Dermis blood vessel endothelial cell (primary cell): ENCODE data around the gene AKAP6. TPM values are rescaled to one million over a fixed set of nuclear protein-coding genes. Genes with fewer than 3 reads are reported as not detected.
A peak's percentile ranks its signal among the peaks of the same experiment; 100 is the strongest.
"Not testable (repeated sequence)": the region's sequence is repeated elsewhere in the genome, so short reads cannot be mapped to it uniquely, and the experiment has no call there.

Source experiments
- DNase-seq: peaks from one replicate; pipeline ENCODE4 v3.0.0; 2010
- total RNA-seq: library from RNA; depleted of rRNA; stranded (reverse); fragments of >200 nt; gene quantifications from 2 replicates; pipeline ENCODE4 v1.2.3, GENCODE V29; 2014

The AKAP6 gene
- total RNA-seq, 1 donor from 2014 or later: 0.51 TPM

- no peak for DNase-seq
Measured at GRCh38 chr14:32374155-32374554, 45.1 kb downstream of the AKAP6 start.

DNA sequence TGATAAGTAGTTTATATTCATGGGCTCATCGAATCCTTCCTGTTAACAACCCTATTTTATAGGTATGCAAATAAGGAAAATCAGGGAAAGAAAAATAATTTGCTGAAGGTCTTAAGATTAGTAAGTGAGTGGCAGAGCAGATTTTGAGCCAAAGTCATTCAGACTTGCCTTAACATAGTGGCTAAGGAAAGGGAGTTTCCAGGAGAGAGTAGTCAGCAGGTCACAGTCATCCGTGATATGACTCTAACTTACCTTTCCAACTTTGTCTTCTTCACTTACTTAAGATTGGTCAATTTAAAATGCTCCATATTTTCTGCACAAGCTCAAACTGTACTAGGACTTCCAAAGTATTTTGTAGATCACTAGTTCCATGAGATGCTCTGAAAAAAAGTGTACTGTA lies 46.6 kb downstream of the AKAP6 start:
- no peak for DNase-seq

DNA sequence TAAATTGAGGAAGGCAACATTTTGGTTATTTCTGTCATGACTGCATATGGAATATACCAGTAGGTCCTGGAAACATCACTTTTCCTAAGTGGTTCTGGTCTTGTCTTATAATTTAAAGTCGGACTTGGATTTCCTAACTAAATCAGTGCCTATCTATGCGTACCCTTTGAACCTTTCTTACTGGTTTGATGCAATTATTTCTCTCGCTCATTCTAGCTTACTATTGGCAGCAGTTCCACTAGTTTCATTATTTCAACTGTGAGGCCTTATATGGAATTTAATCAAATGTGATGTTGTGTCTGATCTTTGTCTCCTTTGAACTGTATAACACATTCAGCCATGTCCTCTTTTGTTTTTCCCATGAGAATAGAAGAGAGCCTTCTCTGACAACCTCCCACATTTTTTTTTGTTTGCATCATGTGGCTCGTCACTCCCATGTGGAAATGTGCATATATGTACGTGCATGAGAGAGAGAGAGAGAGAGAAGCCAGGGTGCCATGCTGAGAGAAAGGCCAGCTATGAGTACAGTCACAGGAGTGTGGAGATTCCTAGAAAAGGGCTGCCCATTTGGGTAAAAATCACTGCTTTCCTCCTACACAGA lies 48.0 kb downstream of the AKAP6 start:
- DNase-seq: no peak

GRCh38 chr14:32378284-32378683 lies 49.2 kb downstream of the AKAP6 start:
- DNase-seq: no peak

- DNase-seq: no peak
Measured at GRCh38 chr14:32379447-32379846, 50.3 kb downstream of the AKAP6 start.

GRCh38 chr14:32381869-32382268 lies 52.8 kb downstream of the AKAP6 start:
- DNase-seq: no peak

DNA sequence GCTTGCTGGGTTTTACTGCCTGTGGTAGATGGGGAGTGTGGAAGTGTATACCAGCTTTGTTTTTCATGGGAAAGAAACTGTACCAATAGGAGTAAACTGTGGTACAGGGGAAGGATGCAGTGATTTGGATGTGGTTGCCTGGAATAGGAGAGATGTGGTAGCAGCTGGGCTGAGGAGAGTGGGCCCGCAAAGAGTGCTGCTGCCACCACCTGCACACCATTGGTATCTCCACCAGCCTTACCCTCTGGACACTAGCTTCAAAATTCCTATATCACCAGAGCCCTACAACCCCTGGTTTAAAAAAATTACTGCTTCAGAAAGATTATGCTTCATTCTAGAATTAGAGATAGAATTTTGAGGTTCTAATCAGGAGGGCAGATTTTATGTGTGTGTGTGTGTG lies 53.6 kb downstream of the AKAP6 start:
- DNase-seq: peak; percentile 5

- no peak for DNase-seq
Measured at GRCh38 chr14:32383364-32384009, 54.4 kb downstream of the AKAP6 start.

- DNase-seq: no peak
Measured at GRCh38 chr14:32384464-32384863, 55.4 kb downstream of the AKAP6 start.

- not testable (repeated sequence) for DNase-seq
Measured at GRCh38 chr14:32387295-32387694, 58.2 kb downstream of the AKAP6 start.

DNA sequence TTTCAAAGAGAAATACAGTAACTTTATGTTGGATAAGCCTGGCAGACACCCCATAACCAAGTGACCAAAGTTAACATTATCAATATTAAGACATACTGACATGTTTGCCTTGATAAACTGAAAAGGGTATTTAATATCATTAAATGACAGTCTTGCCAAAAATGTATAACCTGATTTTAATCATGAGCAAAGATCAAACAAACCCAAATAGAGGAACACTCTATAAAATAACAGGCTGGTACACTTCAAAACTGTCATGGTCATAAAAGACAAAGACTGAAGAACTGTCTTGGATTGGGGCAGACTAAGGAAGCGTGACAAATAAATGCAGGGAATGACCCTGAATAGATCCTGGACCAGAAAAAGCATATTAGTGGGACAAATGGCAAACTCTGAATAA lies 64.0 kb downstream of the AKAP6 start:
- DNase-seq: no peak

GRCh38 chr14:32394038-32394437 lies 64.9 kb downstream of the AKAP6 start:
- DNase-seq: no peak

GRCh38 chr14:32396885-32397284 lies 67.8 kb downstream of the AKAP6 start:
- DNase-seq: no peak

- peak; percentile 19 for DNase-seq
Measured at GRCh38 chr14:32397861-32398640, 69.0 kb downstream of the AKAP6 start.

GRCh38 chr14:32399920-32400319 lies 70.8 kb downstream of the AKAP6 start:
- DNase-seq: no peak

- DNase-seq: no peak
Measured at GRCh38 chr14:32400480-32400879, 71.4 kb downstream of the AKAP6 start.

DNA sequence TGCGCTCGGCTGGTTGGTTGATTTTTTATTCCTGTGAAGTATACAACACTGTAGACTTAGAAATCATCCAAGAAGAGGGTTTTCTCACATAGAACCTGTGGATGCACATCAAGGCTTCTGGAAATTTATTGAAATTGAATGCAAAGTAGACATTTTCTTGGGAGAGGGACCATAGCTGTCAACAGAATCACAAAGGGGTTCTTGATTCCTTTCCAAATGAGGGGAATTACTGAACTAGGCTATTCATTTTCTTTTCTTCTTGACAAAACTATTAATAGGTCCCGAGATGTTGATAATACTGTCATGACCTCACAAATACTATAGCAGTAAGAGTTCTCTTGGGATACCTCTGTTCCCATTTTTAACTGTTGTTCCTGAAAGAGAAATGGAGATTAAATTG lies 73.9 kb downstream of the AKAP6 start:
- DNase-seq: no peak

GRCh38 chr14:32403688-32404087 lies 74.6 kb downstream of the AKAP6 start:
- no peak for DNase-seq

GRCh38 chr14:32404784-32405573 lies 75.9 kb downstream of the AKAP6 start:
- no peak for DNase-seq

- no peak for DNase-seq
Measured at GRCh38 chr14:32405856-32406255, 76.8 kb downstream of the AKAP6 start.

DNA sequence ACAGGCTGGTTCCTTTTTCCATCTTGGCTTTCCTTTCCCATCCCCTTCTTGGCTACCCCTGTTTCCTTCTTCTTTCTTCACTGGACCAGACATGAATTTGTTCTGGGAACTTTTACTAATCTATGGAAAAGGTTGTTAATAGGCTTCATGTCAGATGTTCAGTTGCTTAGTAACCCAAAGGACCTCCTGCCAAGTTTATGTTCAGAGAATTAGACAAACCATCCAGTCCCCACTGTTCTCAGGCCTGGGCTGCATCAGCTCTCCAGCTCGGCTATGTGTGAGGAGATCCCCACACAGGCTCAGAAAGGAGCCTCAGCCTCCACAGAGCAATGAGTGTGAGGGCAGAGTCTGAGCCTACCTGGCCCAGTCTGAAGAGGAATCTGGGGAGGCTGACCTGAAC lies 78.0 kb downstream of the AKAP6 start:
- DNase-seq: no peak

GRCh38 chr14:32408018-32408417 lies 78.9 kb downstream of the AKAP6 start:
- DNase-seq: no peak

- no peak for DNase-seq
Measured at GRCh38 chr14:32412103-32412502, 83.0 kb downstream of the AKAP6 start.
